MM.1S (cell line): ENCODE measurements around the gene NR2C2.

ENCODE experiments used
- DNase-seq: peaks from one replicate; pipeline ENCODE4 v3.0.0-alpha.2; 2015
- H2AFZ ChIP-seq: fragments of 300-600 bp; sonication (generic); 2 replicates; pipeline ENCODE4 v1.6.0; 2016; ENCODE audit warnings: antibody characterized with exemption, low read length
- H3F3A ChIP-seq: fragments of 300-600 bp; sonication (generic); 2 replicates; pipeline ENCODE4 v1.6.1; 2016; ENCODE audit warnings: mild to moderate bottlenecking, antibody characterized with exemption, low read length, moderate library complexity, mixed read lengths; ENCODE audit not compliant: insufficient read depth
- H3K27ac ChIP-seq: fragments of 300-600 bp; sonication (generic); 2 replicates; pipeline ENCODE4 v1.5.1; 2016; ENCODE audit warnings: mild to moderate bottlenecking, low read length
- H3K27me3 ChIP-seq: fragments of 300-600 bp; sonication (generic); replicated peaks from 2 replicates; pipeline ENCODE4 v1.6.0; 2016; ENCODE audit warnings: low read length; ENCODE audit not compliant: insufficient read depth
- H3K36me3 ChIP-seq: fragments of 300-600 bp; sonication (generic); replicated peaks from 2 replicates; pipeline ENCODE4 v1.6.1; 2016; ENCODE audit warnings: mild to moderate bottlenecking, low read length, mixed read lengths; ENCODE audit not compliant: insufficient read depth
- H3K4me1 ChIP-seq: fragments of 300-600 bp; sonication (generic); 2 replicates; pipeline ENCODE4 v1.6.1; 2016; ENCODE audit warnings: low read length, mixed read lengths
- H3K4me2 ChIP-seq: fragments of 300-600 bp; sonication (generic); 2 replicates; pipeline ENCODE4 v1.6.0; 2016; ENCODE audit warnings: low read depth, low read length
- H3K4me3 ChIP-seq: fragments of 300-600 bp; sonication (generic); 2 replicates; pipeline ENCODE4 v1.5.1; 2016; ENCODE audit warnings: low read length, mixed read lengths
- H3K79me2 ChIP-seq: fragments of 300-600 bp; sonication (generic); 2 replicates; pipeline ENCODE4 v1.6.1; 2016; ENCODE audit warnings: mixed run types, low read length, mixed read lengths
- H3K9ac ChIP-seq: fragments of 300-600 bp; sonication (generic); 2 replicates; pipeline ENCODE4 v1.6.1; 2016; ENCODE audit warnings: low read length, mixed read lengths
- H3K9me2 ChIP-seq: fragments of 300-600 bp; sonication (generic); replicated peaks from 2 replicates; pipeline ENCODE4 v1.6.1; 2016; ENCODE audit warnings: mild to moderate bottlenecking, low read length, mixed read lengths; ENCODE audit not compliant: insufficient read depth
- H3K9me3 ChIP-seq: fragments of 300-600 bp; sonication (generic); replicated peaks from 2 replicates; pipeline ENCODE4 v1.6.1; 2016; ENCODE audit warnings: mild to moderate bottlenecking, low read length, mixed read lengths; ENCODE audit not compliant: insufficient read depth
- H4K20me1 ChIP-seq: fragments of 300-600 bp; sonication (generic); 2 replicates; pipeline ENCODE4 v1.6.1; 2016; ENCODE audit warnings: mild to moderate bottlenecking, low read length, moderate library complexity, mixed read lengths; ENCODE audit not compliant: insufficient read depth
- CTCF ChIP-seq: fragments of 300-600 bp; sonication (generic); IDR thresholded peaks from 2 replicates; pipeline ENCODE4 v1.5.1; 2016; ENCODE audit warnings: antibody characterized with exemption, low read length, mixed read lengths
- EZH2 ChIP-seq: fragments of 300-600 bp; sonication (generic); optimal IDR thresholded peaks from 2 replicates; pipeline ENCODE3; 2017; ENCODE audit warnings: low read depth, mild to moderate bottlenecking, antibody characterized with exemption, low read length, mixed read lengths
- EZH2phosphoT487 ChIP-seq: fragments of 300-600 bp; sonication (generic); IDR thresholded peaks from 2 replicates; pipeline ENCODE4 v1.6.1; 2018; ENCODE audit warnings: antibody characterized with exemption, low read length

The NR2C2 gene

DNA sequence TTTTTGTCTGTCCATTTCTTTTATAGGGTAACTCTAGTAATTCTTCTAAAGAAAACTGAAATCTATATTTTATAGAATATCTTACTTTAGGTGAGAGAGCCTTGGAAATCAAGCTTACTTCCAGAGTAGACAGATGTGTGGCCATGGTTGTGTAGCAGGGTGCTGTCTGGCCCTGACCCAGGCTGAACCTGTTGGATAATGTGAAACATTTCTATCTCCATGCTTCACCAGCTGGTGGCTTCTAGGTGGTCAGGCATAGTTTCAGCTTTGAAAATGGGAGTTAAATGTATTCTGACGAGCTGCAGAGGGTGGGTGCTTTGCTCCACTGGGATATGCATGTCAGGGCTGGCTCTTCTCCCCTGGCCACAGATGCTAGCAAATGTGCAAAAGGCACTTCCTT lies 20.8 kb upstream of the NR2C2 start:
- H3K9ac ChIP-seq = no peak overlapping the region
- no peaks in the 10 kb centered on the region for H3F3A ChIP-seq
- DNase-seq = no peak
- H3K9me3 ChIP-seq = no peaks in the 10 kb centered on the region
- H3K27me3 ChIP-seq = peaks cover 18% of the 10 kb centered on the region
- no peak overlapping the region for H3K4me3 ChIP-seq
- H4K20me1 ChIP-seq = no peaks in the 10 kb centered on the region
- H3K27ac ChIP-seq = no peak overlapping the region
- no peak overlapping the region for H2AFZ ChIP-seq
- TF ChIP-seq CTCF (no peak), EZH2 (no peak), EZH2phosphoT487 (no peak)
- H3K9me2 ChIP-seq = no peaks in the 10 kb centered on the region
- H3K36me3 ChIP-seq = no peaks in the 10 kb centered on the region
- H3K79me2 ChIP-seq = no peaks in the 10 kb centered on the region
- no peak overlapping the region for H3K4me2 ChIP-seq
- H3K4me1 ChIP-seq = no peaks in the 10 kb centered on the region

- H3K4me3 ChIP-seq = no peak overlapping the region
- H3F3A ChIP-seq = no peaks in the 10 kb centered on the region
- no peaks in the 10 kb centered on the region for H3K9me3 ChIP-seq
- H3K9me2 ChIP-seq = no peaks in the 10 kb centered on the region
- H3K4me2 ChIP-seq = no peak overlapping the region
- no peaks in the 10 kb centered on the region for H3K36me3 ChIP-seq
- H3K79me2 ChIP-seq = no peaks in the 10 kb centered on the region
- DNase-seq = no peak
- TF ChIP-seq EZH2phosphoT487 (no peak), CTCF (no peak), EZH2 (no peak)
- H3K4me1 ChIP-seq = no peaks in the 10 kb centered on the region
- no peak overlapping the region for H2AFZ ChIP-seq
- no peaks in the 10 kb centered on the region for H4K20me1 ChIP-seq
- H3K27me3 ChIP-seq = peaks cover 18% of the 10 kb centered on the region
- no peak overlapping the region for H3K9ac ChIP-seq
- no peak overlapping the region for H3K27ac ChIP-seq
Measured at GRCh38 chr3:14927308-14927707, 20.1 kb upstream of the NR2C2 start.

- Histone ChIP-seq H3K9me2 (no peaks in the 10 kb centered on the region), H3K4me3 (no peak overlapping the region), H3K4me1 (no peaks in the 10 kb centered on the region), H4K20me1 (no peaks in the 10 kb centered on the region), H2AFZ (no peak overlapping the region), H3K9ac (no peak overlapping the region), H3K79me2 (no peaks in the 10 kb centered on the region), H3K4me2 (no peak overlapping the region), H3K27me3 (peaks cover 1% of the 10 kb centered on the region), H3K9me3 (no peaks in the 10 kb centered on the region), H3F3A (no peaks in the 10 kb centered on the region), H3K36me3 (no peaks in the 10 kb centered on the region), H3K27ac (no peak overlapping the region)
- no peak for DNase-seq
- TF ChIP-seq EZH2 (no peak), EZH2phosphoT487 (no peak), CTCF (no peak)
Measured at GRCh38 chr3:14929310-14930074, 17.9 kb upstream of the NR2C2 start.
